PFSK-1 (cell line): ENCODE results near the gene ZNF776. TPM values are rescaled to one million over a fixed set of nuclear protein-coding genes. Genes with fewer than 3 reads are reported as not detected.

Source experiments
- FOXP2 ChIP-seq: optimal IDR thresholded peaks from 2 replicates; pipeline ENCODE3; 2011; ENCODE audit warnings: borderline replicate concordance, control low read depth, inconsistent platforms; ENCODE audit not compliant: insufficient read depth; ENCODE audit errors: extremely low read length, extremely low read depth
- POLR2AphosphoS5 ChIP-seq: IDR thresholded peaks from 2 replicates; pipeline ENCODE4 v1.6.1; 2012; ENCODE audit warnings: low read depth, mild to moderate bottlenecking, control low read depth, low read length, moderate library complexity
- REST ChIP-seq, 2 experiments: IDR thresholded peaks; 2 replicates each; pipeline versions ENCODE4 v1.6.1 to v1.8.0; 2011 to 2012; ENCODE audit warnings: low read depth in 2 of 2, low read length in 2 of 2, control low read depth in 1 of 2, inconsistent platforms in 1 of 2, mild to moderate bottlenecking in 1 of 2, moderate library complexity in 1 of 2; ENCODE audit not compliant: insufficient read depth in 1 of 2
- SIN3A ChIP-seq: IDR thresholded peaks from 2 replicates; pipeline ENCODE4 v1.6.1; 2012; ENCODE audit warnings: mild to moderate bottlenecking, low read length, moderate library complexity, borderline replicate concordance; ENCODE audit not compliant: insufficient read depth
- TAF1 ChIP-seq: IDR thresholded peaks from 2 replicates; pipeline ENCODE4 v1.6.1; 2012; ENCODE audit warnings: low read length, control low read depth, borderline replicate concordance; ENCODE audit not compliant: insufficient read depth
- polyA plus RNA-seq: library from polyadenylated mRNA; unstranded; fragments of >200 nt; gene quantifications from one replicate; pipeline ENCODE4 v1.2.1, GENCODE V29; 2012; ENCODE audit warnings: low read depth, missing spikeins; ENCODE audit not compliant: insufficient read length

The ZNF776 gene
- polyA plus RNA-seq, result 4.1 TPM

GRCh38 chr19:57746580-57747471 lies at the start of gene ZNF776:
TSS of gene ZNF776 (plus strand) at chr19:57746815. CDS start at chr19:57747059, 244 bp downstream.
- TF ChIP-seq SIN3A (no peak), FOXP2 (no peak), POLR2AphosphoS5 (peak; percentile 86), REST (IDR thresholded peaks at IDR 0.05; ENCODE audit: insufficient read depth in 1 of 2, low read depth in 2 of 2, low read length in 2 of 2) (no peak), TAF1 (peak; percentile 87; the same call in 1 of the 2 replicates)

GRCh38 chr19:57701625-57702024 lies 45.0 kb upstream of the ZNF776 start:
- TF ChIP-seq REST (IDR thresholded peaks at IDR 0.05; ENCODE audit: insufficient read depth in 1 of 2, low read depth in 2 of 2, low read length in 2 of 2) (no peak), TAF1 (no peak), SIN3A (no peak), POLR2AphosphoS5 (no peak), FOXP2 (no peak)

GRCh38 chr19:57706346-57706745 lies 40.3 kb upstream of the ZNF776 start:
- no peak for TF ChIP-seq REST (IDR thresholded peaks at IDR 0.05; ENCODE audit: insufficient read depth in 1 of 2, low read depth in 2 of 2, low read length in 2 of 2)
- no peak for TF ChIP-seq SIN3A
- TF ChIP-seq FOXP2, result no peak
- no peak for TF ChIP-seq TAF1
- TF ChIP-seq POLR2AphosphoS5, result no peak

GRCh38 chr19:57708641-57709361 lies 37.8 kb upstream of the ZNF776 start, which contains the start of gene ZNF154:
TSS of gene ZNF154 (minus strand) at chr19:57709204. CDS start at chr19:57708971, 233 bp downstream.
- TF ChIP-seq POLR2AphosphoS5, result no peak
- no peak for TF ChIP-seq TAF1
- TF ChIP-seq REST (IDR thresholded peaks at IDR 0.05; ENCODE audit: insufficient read depth in 1 of 2, low read depth in 2 of 2, low read length in 2 of 2), result no peak
- no peak for TF ChIP-seq FOXP2
- TF ChIP-seq SIN3A, result no peak
